ENCODE results near the gene ZNF331.
"Not testable (repeated sequence)": the region's sequence is repeated elsewhere in the genome, so short reads cannot be mapped to it uniquely, and the experiment has no call there.

The ZNF331 gene

DNA sequence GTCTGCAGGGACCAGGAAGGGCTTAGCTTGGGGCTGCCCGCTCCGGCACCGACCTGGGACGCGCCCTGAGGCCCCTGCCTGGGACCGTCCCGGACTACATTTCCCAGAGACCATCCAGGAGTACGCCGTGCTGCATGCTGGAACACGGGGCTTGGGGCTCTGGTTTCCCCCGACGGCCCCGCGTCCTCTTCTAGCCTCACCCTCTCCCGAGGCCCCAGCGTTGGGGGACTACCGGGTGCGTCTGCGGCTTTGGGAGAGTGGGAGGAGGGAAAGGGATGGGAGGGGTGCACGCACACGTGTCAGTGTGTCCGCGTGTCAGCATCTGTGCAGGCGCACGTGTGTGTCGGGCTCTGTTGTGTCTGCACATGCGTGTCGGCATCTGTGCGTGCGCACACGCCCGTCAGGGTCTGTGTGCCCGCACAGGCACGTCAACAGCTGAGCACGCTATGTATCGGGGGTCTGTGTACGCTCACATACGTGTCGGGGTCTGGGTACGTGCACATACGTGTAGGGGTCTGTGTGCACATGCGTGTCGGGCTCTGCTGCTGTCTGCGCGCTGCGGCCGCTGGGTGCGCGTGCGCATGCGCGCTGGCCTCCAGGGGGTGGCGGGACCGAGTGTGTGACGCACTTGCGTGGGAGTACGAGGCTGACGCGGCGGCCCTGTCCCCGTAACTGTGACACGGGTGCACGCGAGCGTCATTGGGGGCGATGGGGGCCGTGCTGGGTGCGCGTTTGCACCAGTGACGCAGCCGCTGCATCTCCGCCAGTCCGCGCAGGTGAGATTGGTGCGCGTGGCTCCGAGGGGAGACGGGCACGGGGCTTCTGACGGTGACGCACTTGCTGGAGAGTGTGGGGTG is at the start of gene ZNF331:
ZNF331 (plus strand) TSS at position 625 of the 857 bp plus-strand sequence. CDS start 31,232 bp downstream, outside the sequence.
- TF ChIP-seq, protein P1, sequence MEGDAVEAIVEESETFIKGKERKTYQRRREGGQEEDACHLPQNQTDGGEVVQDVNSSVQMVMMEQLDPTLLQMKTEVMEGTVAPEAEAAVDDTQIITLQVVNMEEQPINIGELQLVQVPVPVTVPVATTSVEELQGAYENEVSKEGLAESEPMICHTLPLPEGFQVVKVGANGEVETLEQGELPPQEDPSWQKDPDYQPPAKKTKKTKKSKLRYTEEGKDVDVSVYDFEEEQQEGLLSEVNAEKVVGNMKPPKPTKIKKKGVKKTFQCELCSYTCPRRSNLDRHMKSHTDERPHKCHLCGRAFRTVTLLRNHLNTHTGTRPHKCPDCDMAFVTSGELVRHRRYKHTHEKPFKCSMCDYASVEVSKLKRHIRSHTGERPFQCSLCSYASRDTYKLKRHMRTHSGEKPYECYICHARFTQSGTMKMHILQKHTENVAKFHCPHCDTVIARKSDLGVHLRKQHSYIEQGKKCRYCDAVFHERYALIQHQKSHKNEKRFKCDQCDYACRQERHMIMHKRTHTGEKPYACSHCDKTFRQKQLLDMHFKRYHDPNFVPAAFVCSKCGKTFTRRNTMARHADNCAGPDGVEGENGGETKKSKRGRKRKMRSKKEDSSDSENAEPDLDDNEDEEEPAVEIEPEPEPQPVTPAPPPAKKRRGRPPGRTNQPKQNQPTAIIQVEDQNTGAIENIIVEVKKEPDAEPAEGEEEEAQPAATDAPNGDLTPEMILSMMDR (IDR thresholded peaks at IDR 0.05; ENCODE audit: control insufficient read depth, insufficient read depth, low read depth, low read length, missing control alignments) = peak; percentile 32
- peak within 1 kb of the TSS; percentile 72 for H3K4me3 ChIP-seq (ENCODE audit: control insufficient read depth, low read depth, low read length)
- peak; percentile 39 for DNase-seq (ENCODE audit: low read depth)

DNA sequence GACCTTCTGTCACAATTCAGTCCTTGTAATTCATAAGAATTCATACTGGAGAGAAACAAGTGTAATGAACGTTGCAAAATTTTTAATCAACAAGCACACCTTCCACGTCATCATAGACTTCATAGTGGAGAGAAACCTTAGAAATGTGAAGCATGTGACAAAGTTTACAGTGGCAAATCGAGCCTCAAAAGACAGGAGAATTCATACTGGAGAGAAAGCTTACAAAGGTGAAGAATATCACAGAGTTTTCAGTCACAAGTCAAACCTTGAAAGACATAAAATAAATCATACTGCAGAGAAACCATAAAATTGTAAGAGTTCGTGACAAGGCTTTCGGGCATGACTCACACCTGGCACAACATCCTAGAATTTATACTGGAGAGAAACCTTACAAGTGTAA is 45.8 kb upstream of the ZNF331 start:
- TF ChIP-seq, protein P1 (IDR thresholded peaks at IDR 0.05; ENCODE audit: control insufficient read depth, insufficient read depth, low read depth, low read length, missing control alignments) = no peak
- no peak for DNase-seq (ENCODE audit: low read depth)
- no peak overlapping the region for H3K4me3 ChIP-seq (ENCODE audit: control insufficient read depth, low read depth, low read length)

DNA sequence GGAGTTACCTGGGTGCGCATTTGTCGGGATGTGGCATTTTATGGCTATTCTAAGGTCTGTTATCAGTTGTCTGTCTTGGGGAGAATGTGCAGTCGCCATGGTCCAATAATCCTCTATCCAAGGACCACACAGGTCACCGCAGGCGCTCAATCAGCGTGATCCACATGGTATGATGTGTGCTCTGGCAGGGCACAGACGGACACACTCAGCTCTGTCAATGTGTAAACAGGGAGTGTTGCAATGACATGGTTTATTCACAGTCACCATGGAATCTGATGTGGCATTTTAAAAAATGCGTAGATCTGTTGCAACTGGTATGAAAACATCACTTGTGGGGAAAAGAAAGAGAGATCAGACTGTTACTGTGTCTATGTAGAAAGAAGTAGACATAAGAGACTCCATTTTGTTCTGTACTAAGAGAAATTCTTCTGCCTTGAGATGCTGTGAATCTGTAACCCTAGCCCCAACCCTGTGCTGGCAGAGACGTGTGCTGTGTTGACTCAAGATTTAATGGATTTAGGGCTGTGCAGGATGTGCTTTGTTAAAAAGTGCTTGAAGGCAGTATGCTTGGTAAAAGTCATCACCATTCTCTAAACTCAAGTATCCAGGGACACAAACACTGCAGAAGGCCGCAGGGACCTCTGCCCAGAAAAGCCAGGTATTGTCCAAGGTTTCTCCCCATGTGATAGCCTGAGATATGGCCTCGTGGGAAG is 40.5 kb upstream of the ZNF331 start:
- peak; percentile 14 for DNase-seq (ENCODE audit: low read depth)
- not testable (repeated sequence) for H3K4me3 ChIP-seq (ENCODE audit: control insufficient read depth, low read depth, low read length)

DNA sequence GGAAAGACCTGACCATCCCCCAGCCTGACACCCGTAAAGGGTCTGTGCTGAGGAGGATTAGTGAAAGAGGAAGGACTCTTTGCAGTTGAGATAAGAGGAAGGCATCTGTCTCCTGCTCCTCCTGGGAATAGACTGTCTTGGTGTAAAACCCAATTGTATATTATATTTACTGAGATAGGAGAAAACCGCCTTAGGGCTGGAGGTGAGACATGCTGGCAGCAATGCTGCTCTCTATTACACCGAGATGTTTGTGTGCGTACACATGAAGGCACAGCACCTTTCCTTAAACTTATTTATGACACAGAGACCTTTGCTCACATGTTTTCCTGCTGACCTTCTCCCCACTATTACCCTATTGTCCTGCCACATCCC is 39.9 kb upstream of the ZNF331 start:
- not testable (repeated sequence) for DNase-seq (ENCODE audit: low read depth); H3K4me3 ChIP-seq (ENCODE audit: control insufficient read depth, low read depth, low read length)

DNA sequence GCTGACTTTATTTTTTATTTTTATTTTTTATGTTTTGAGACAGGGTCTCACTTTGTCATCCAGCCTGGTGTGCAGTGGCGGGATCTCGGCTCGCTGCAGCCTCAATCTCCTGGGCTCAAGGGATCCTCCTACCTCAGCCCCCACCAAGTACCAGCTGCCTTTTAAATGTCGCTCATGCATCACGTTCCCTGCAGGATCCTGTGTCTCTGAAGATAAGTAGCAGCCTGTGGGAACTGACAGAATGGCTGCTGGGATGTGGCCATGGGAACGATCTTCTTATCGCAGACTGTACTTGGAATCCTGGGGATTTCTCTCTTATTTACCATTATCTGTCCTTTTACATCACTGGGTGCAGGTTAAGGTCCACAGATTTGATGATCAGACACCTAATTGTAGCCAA is 34.8 kb upstream of the ZNF331 start:
- H3K4me3 ChIP-seq (ENCODE audit: control insufficient read depth, low read depth, low read length); DNase-seq (ENCODE audit: low read depth): not testable (repeated sequence)

DNA sequence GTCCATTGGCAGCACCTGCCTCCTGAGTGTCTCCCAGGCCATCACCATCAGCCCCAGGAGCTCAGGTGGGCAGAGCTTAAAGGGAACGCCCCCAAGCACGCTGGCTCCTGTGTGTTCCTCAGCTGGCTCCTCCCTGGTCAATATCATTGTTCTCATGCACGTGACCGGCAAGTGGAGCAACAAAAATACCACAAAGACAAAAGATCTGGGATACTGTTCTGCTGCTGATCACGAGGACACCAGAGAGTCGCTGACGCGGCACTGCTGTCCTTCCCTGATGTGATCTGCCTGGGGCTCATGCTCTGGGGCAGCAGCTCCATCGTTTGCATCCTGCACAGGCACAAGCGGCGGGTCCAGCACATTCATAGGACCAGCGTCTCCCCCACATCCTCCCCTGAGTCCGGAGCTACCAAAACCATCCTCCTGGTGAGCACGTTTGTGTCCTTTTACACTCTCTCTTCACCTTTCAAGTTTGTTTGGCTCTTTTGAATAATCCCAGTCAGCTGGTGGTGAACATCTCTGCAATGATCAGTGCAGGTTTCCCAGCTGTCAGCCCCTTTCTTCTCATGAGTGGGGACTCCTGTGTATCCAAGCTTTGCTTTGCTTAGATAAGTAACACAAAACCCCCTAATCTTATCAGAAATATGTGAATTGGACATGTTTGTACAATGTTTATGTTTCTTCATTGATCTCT is 34.1 kb upstream of the ZNF331 start:
- not testable (repeated sequence) for DNase-seq (ENCODE audit: low read depth); H3K4me3 ChIP-seq (ENCODE audit: control insufficient read depth, low read depth, low read length)

DNA sequence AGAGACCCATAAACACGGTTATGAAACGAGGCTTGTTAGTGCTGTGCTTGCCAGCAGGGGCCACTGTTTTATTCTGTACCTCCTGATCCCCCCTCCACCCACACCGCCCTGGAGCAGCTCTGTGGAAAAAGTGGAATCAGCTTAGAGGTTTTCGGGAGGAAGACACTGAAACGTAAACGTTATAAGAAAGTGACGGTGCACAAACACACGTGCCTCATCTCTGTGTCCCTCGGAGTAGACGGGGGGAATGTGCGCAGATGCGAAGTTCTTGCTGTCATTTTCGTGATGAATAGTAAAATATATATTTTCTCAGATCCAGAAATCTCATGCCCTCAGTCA is 33.6 kb upstream of the ZNF331 start:
- TF ChIP-seq, protein P1 (IDR thresholded peaks at IDR 0.05; ENCODE audit: control insufficient read depth, insufficient read depth, low read depth, low read length, missing control alignments) = peak; percentile 29
- not testable (repeated sequence) for DNase-seq (ENCODE audit: low read depth); H3K4me3 ChIP-seq (ENCODE audit: control insufficient read depth, low read depth, low read length)

DNA sequence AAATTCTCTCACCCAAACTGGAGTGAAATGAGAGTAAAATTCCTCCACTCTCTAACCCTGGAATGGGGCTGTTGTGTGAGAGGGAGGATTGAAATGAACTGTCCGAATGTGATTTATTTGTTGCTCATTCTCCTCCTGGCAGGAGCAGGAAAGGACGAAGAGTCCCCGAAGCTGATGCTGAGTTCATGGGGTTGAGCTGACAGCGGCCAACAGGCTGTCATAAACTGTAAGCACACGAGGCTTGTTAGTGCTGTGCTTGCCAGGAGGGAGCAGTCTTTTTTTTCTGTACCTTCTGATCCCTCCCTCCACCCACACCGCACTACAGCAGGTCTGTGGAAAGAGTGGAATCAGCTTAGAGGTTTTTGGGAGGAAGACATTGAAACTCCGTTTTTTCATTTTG is 33.1 kb upstream of the ZNF331 start:
- DNase-seq (ENCODE audit: low read depth) = no peak
- TF ChIP-seq, protein P1 (IDR thresholded peaks at IDR 0.05; ENCODE audit: control insufficient read depth, insufficient read depth, low read depth, low read length, missing control alignments) = no peak
- no peak overlapping the region for H3K4me3 ChIP-seq (ENCODE audit: control insufficient read depth, low read depth, low read length)

Measured in AG09309 (cell line).